ENCODE measurements around the gene SHLD1. TPM values are rescaled to one million over a fixed set of nuclear protein-coding genes. Genes with fewer than 3 reads are reported as not detected.

The SHLD1 gene
- total and polyA plus RNA-seq, 2 experiments from 2014 or later: 8.3 to 9.1 TPM

DNA sequence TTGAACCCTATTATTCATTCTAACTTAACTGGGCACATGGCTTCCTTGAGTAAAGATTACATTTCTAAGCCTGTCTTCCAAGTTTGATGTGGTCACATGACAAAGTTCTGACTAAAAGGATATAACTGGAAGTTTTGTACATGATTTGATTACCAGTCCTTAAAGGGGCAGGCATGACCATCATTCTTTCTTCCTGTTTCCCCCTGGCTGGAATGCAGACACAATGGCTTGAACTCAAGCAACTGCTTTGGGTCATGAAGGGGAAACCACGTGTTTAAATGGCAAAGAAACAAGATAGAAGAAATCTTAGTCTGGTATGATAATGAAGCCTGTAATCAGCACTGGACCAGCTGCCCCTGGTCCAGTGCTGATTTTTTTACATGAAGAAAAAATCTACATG, 15.6 kb upstream of the SHLD1 start:
- no peak for TF ChIP-seq EZH2phosphoT487 (IDR thresholded peaks at IDR 0.05; ENCODE audit: low read depth, severe bottlenecking, unreplicated experiment)
- no peak for TF ChIP-seq EZH2 (IDR thresholded peaks at IDR 0.05; ENCODE audit: borderline replicate concordance)
- TF ChIP-seq, protein P1, sequence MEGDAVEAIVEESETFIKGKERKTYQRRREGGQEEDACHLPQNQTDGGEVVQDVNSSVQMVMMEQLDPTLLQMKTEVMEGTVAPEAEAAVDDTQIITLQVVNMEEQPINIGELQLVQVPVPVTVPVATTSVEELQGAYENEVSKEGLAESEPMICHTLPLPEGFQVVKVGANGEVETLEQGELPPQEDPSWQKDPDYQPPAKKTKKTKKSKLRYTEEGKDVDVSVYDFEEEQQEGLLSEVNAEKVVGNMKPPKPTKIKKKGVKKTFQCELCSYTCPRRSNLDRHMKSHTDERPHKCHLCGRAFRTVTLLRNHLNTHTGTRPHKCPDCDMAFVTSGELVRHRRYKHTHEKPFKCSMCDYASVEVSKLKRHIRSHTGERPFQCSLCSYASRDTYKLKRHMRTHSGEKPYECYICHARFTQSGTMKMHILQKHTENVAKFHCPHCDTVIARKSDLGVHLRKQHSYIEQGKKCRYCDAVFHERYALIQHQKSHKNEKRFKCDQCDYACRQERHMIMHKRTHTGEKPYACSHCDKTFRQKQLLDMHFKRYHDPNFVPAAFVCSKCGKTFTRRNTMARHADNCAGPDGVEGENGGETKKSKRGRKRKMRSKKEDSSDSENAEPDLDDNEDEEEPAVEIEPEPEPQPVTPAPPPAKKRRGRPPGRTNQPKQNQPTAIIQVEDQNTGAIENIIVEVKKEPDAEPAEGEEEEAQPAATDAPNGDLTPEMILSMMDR (IDR thresholded peaks at IDR 0.05; ENCODE audit: poor library complexity): no peak
- DNase-seq (ENCODE audit: low spot score): no peak
- Histone ChIP-seq H3K79me2 (no peaks in the 10 kb centered on the region), H4K20me1 (ENCODE audit: insufficient read depth, poor library complexity, severe bottlenecking) (no peaks in the 10 kb centered on the region), H3K9me3 (ENCODE audit: low read depth) (no peaks in the 10 kb centered on the region), H3K27me3 (no peaks in the 10 kb centered on the region), H3K4me2 (no peak overlapping the region), H3K4me1 (ENCODE audit: insufficient read depth) (peaks cover 16% of the 10 kb centered on the region), H2AFZ (no peak overlapping the region), H3K36me3 (replicated peaks; ENCODE audit: insufficient read depth, low read depth) (no peaks in the 10 kb centered on the region), H3K4me3 (no peak overlapping the region), H3K9me2 (replicated peaks; ENCODE audit: insufficient read depth) (no peaks in the 10 kb centered on the region), H3K27ac (no peak overlapping the region)
- 64% methylated on average over 1 of the region's 1 CpG for WGBS (ENCODE audit: low lambda C conversion rate, missing lambda C conversion rate)

DNA sequence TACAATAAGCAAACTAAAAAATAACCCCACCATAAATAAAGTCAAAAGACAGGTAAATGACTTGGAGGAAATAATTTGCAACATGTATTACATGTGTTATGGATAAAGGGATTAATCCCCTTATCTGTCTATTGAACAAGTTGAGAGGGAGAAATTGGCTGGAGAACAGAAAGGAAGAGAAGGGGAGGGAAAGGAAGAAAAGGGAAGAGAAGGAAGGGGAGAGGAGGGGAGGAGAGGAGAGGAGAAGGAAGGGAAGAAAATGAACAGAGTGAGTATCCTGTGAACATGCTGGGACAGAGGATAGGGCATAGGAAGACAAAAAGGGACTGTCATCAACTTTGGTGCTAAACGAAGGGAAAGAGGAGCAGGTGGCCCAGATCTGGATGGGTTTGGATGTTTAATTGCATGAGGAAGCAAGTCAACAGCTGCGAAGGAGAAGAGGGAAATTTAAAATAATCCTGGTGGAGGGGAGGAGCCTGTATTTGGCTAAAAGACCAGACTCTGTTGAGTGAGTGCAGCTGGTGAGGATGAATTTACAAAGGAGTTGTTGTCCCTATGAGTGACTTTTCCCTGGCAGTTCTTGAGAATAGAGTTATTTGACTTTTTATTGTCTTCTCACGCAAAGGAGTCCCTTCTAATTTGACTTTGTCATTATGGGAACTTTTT, 14.2 kb upstream of the SHLD1 start:
- Histone ChIP-seq H3K36me3 (replicated peaks; ENCODE audit: insufficient read depth, low read depth) (no peaks in the 10 kb centered on the region), H3K4me2 (no peak overlapping the region), H2AFZ (no peak overlapping the region), H3K4me3 (no peak overlapping the region), H3K4me1 (ENCODE audit: insufficient read depth) (peaks cover 16% of the 10 kb centered on the region), H3K27ac (peak overlapping the region; percentile 26), H3K79me2 (no peaks in the 10 kb centered on the region), H4K20me1 (ENCODE audit: insufficient read depth, poor library complexity, severe bottlenecking) (no peaks in the 10 kb centered on the region), H3K9me2 (replicated peaks; ENCODE audit: insufficient read depth) (no peaks in the 10 kb centered on the region), H3K27me3 (no peaks in the 10 kb centered on the region), H3K9me3 (ENCODE audit: low read depth) (no peaks in the 10 kb centered on the region)
- no peak for TF ChIP-seq EZH2 (IDR thresholded peaks at IDR 0.05; ENCODE audit: borderline replicate concordance)
- no peak for TF ChIP-seq EZH2phosphoT487 (IDR thresholded peaks at IDR 0.05; ENCODE audit: low read depth, severe bottlenecking, unreplicated experiment)
- TF ChIP-seq, protein P1 (IDR thresholded peaks at IDR 0.05; ENCODE audit: poor library complexity): no peak
- WGBS (ENCODE audit: low lambda C conversion rate, missing lambda C conversion rate): 76% methylated on average over 3 of the region's 3 CpGs
- no peak for DNase-seq (ENCODE audit: low spot score)

- TF ChIP-seq, protein P1 (IDR thresholded peaks at IDR 0.05; ENCODE audit: poor library complexity): no peak
- no peak for TF ChIP-seq EZH2phosphoT487 (IDR thresholded peaks at IDR 0.05; ENCODE audit: low read depth, severe bottlenecking, unreplicated experiment)
- TF ChIP-seq EZH2 (IDR thresholded peaks at IDR 0.05; ENCODE audit: borderline replicate concordance): no peak
- H3K4me3 ChIP-seq: no peak overlapping the region
- WGBS (ENCODE audit: low lambda C conversion rate, missing lambda C conversion rate): 89% methylated on average over 3 of the region's 3 CpGs
- H3K9me3 ChIP-seq (ENCODE audit: low read depth): no peaks in the 10 kb centered on the region
- no peaks in the 10 kb centered on the region for H3K9me2 ChIP-seq (replicated peaks; ENCODE audit: insufficient read depth)
- H3K27me3 ChIP-seq: no peaks in the 10 kb centered on the region
- peak overlapping the region; percentile 62 for H3K27ac ChIP-seq
- H2AFZ ChIP-seq: no peak overlapping the region
- no peaks in the 10 kb centered on the region for H3K36me3 ChIP-seq (replicated peaks; ENCODE audit: insufficient read depth, low read depth)
- DNase-seq (ENCODE audit: low spot score): no peak
- H3K79me2 ChIP-seq: no peaks in the 10 kb centered on the region
- H3K4me1 ChIP-seq (ENCODE audit: insufficient read depth): peaks cover 16% of the 10 kb centered on the region
- H4K20me1 ChIP-seq (ENCODE audit: insufficient read depth, poor library complexity, severe bottlenecking): no peaks in the 10 kb centered on the region
- H3K4me2 ChIP-seq: peak overlapping the region; percentile 38
These were observed 12.6 kb upstream of the SHLD1 start for GRCh38 chr20:5737619-5737953.
